H1 (cell line): ENCODE results near the gene MCF2L. TPM values are rescaled to one million over a fixed set of nuclear protein-coding genes. Genes with fewer than 3 reads are reported as not detected.

Experiments used
- CHD7 ChIP-seq: fragments of 300-600 bp; sonication (generic); IDR thresholded peaks from 2 replicates; pipeline ENCODE4 v1.7.1; 2012; ENCODE audit warnings: low read length, moderate library complexity, mild to moderate bottlenecking, inconsistent platforms; ENCODE audit not compliant: insufficient replicate concordance
- EP300 ChIP-seq, 2 experiments: IDR thresholded peaks; 1 replicate in 1 of 2; 2 replicates in 1 of 2; pipeline ENCODE4 v1.6.1; 2011 to 2012; ENCODE audit warnings: low read depth in 2 of 2, low read length in 2 of 2, mild to moderate bottlenecking in 2 of 2, borderline replicate concordance in 1 of 2, inconsistent platforms in 1 of 2, moderate library complexity in 1 of 2
- RXRA ChIP-seq: IDR thresholded peaks from 2 replicates; pipeline ENCODE4 v1.6.1; 2011; ENCODE audit warnings: low read depth, mild to moderate bottlenecking, low read length, moderate library complexity; ENCODE audit not compliant: insufficient read depth
- SRF ChIP-seq: IDR thresholded peaks from 2 replicates; pipeline ENCODE4 v1.6.1; 2011; ENCODE audit warnings: mild to moderate bottlenecking, low read depth, low read length, moderate library complexity
- polyA plus RNA-seq, 7 experiments: library from polyadenylated mRNA; depleted of rRNA in 3 of 7; stranded (reverse) in 5 of 7; unstranded in 2 of 7; fragments of >200 nt in 5 of 7; fragments of 200-250 nt in 2 of 7; gene quantifications; 1 replicate in 5 of 7; 2 replicates in 1 of 7; 4 replicates in 1 of 7; pipeline versions ENCODE4 v1.2.1 to v1.2.3, GENCODE V29; 2011 to 2013; ENCODE audit warnings: missing spikeins in 2 of 7, mixed read lengths in 2 of 7
- total RNA-seq: library from RNA; stranded (reverse); fragmentation: NEBNext Ultra II Directional; extraction: Animal tissue kit (Norgen Biotek cat#: 25700); gene quantifications from 2 replicates; pipeline ENCODE4 v1.2.1, GENCODE V29; 2021

Gene MCF2L
- total and polyA plus RNA-seq, 2 of the 8 experiments (the other 6 are each of a cell fraction or from before 2014, with no cell fraction given): 10.1 to 24.4 TPM

GRCh38 chr13:113013303-113013702 lies 44.3 kb downstream of the MCF2L start (continued):
- TF ChIP-seq SRF (no peak), EP300 (IDR thresholded peaks at IDR 0.05; ENCODE audit: borderline replicate concordance in 1 of 2, low read depth in 2 of 2, low read length in 2 of 2) (no peak), RXRA (no peak), CHD7 (no peak)
